ENCODE results near the gene LRRC4C.

The LRRC4C gene

GRCh38 chr11:40230821-40231220 lies 1228.6 kb downstream of the LRRC4C start:
- no peak for TF ChIP-seq NFIC (IDR thresholded peaks at IDR 0.05)
- no peak for TF ChIP-seq REST (IDR thresholded peaks at IDR 0.05; ENCODE audit: low read depth)

GRCh38 chr11:40228662-40229061 lies 1230.8 kb downstream of the LRRC4C start:
- no peak for TF ChIP-seq EGR1 (IDR thresholded peaks at IDR 0.05)
- TF ChIP-seq TEAD4 (IDR thresholded peaks at IDR 0.05) = no peak
- no peak for TF ChIP-seq CEBPB (IDR thresholded peaks at IDR 0.05)
- no peak for TF ChIP-seq REST (IDR thresholded peaks at IDR 0.05; ENCODE audit: low read depth)
- no peak for TF ChIP-seq YY1 (IDR thresholded peaks at IDR 0.05; ENCODE audit: low read depth)
- no peak for TF ChIP-seq EP300 (IDR thresholded peaks at IDR 0.05; ENCODE audit: borderline replicate concordance)
- TF ChIP-seq USF1 (IDR thresholded peaks at IDR 0.05) = no peak
- no peak for TF ChIP-seq RAD21 (IDR thresholded peaks at IDR 0.05; ENCODE audit: low read depth)
- TF ChIP-seq NFIC (IDR thresholded peaks at IDR 0.05) = no peak
- no peak for TF ChIP-seq MAX (IDR thresholded peaks at IDR 0.05)
- TF ChIP-seq FOXM1 (IDR thresholded peaks at IDR 0.05; ENCODE audit: borderline replicate concordance, low read depth) = no peak
- no peak for TF ChIP-seq ZBTB7A (IDR thresholded peaks at IDR 0.05; ENCODE audit: low read depth)
- no peak for TF ChIP-seq TCF12 (IDR thresholded peaks at IDR 0.05; ENCODE audit: low read depth)
- TF ChIP-seq TAF1 (IDR thresholded peaks at IDR 0.05; ENCODE audit: low read depth) = no peak
- no peak for TF ChIP-seq CREB1 (IDR thresholded peaks at IDR 0.05; ENCODE audit: low read depth)

- TF ChIP-seq TAF1 (IDR thresholded peaks at IDR 0.05; ENCODE audit: low read depth) (no peak), NFIC (IDR thresholded peaks at IDR 0.05) (no peak), MAX (IDR thresholded peaks at IDR 0.05) (no peak), YY1 (IDR thresholded peaks at IDR 0.05; ENCODE audit: low read depth) (no peak), TCF12 (IDR thresholded peaks at IDR 0.05; ENCODE audit: low read depth) (no peak), USF1 (IDR thresholded peaks at IDR 0.05) (no peak), EGR1 (IDR thresholded peaks at IDR 0.05) (no peak), CEBPB (IDR thresholded peaks at IDR 0.05) (no peak), FOXM1 (IDR thresholded peaks at IDR 0.05; ENCODE audit: borderline replicate concordance, low read depth) (no peak)
Measured at GRCh38 chr11:40227730-40228129, 1231.7 kb downstream of the LRRC4C start.

GRCh38 chr11:40226654-40227053 lies 1232.8 kb downstream of the LRRC4C start:
- TF ChIP-seq USF1 (IDR thresholded peaks at IDR 0.05) (no peak), RAD21 (IDR thresholded peaks at IDR 0.05; ENCODE audit: low read depth) (no peak), CEBPB (IDR thresholded peaks at IDR 0.05) (no peak), EP300 (IDR thresholded peaks at IDR 0.05; ENCODE audit: borderline replicate concordance) (no peak), CREB1 (IDR thresholded peaks at IDR 0.05; ENCODE audit: low read depth) (no peak), FOXM1 (IDR thresholded peaks at IDR 0.05; ENCODE audit: borderline replicate concordance, low read depth) (no peak), TCF12 (IDR thresholded peaks at IDR 0.05; ENCODE audit: low read depth) (no peak), REST (IDR thresholded peaks at IDR 0.05; ENCODE audit: low read depth) (no peak), YY1 (IDR thresholded peaks at IDR 0.05; ENCODE audit: low read depth) (no peak), NFIC (IDR thresholded peaks at IDR 0.05) (no peak), MAX (IDR thresholded peaks at IDR 0.05) (no peak), TAF1 (IDR thresholded peaks at IDR 0.05; ENCODE audit: low read depth) (no peak)
